Measurements from ENCODE around the gene CBARP. TPM values are rescaled to one million over a fixed set of nuclear protein-coding genes. Genes with fewer than 3 reads are reported as not detected.
A peak's percentile ranks its signal among the peaks of the same experiment; 100 is the strongest.

The CBARP gene
- total and polyA plus RNA-seq, 9 of the 15 experiments (the other 6 are each of a cell fraction or from before 2014, with no cell fraction given) = 0.03 to 8.9 (median 1.2) TPM; not detected in 1

DNA sequence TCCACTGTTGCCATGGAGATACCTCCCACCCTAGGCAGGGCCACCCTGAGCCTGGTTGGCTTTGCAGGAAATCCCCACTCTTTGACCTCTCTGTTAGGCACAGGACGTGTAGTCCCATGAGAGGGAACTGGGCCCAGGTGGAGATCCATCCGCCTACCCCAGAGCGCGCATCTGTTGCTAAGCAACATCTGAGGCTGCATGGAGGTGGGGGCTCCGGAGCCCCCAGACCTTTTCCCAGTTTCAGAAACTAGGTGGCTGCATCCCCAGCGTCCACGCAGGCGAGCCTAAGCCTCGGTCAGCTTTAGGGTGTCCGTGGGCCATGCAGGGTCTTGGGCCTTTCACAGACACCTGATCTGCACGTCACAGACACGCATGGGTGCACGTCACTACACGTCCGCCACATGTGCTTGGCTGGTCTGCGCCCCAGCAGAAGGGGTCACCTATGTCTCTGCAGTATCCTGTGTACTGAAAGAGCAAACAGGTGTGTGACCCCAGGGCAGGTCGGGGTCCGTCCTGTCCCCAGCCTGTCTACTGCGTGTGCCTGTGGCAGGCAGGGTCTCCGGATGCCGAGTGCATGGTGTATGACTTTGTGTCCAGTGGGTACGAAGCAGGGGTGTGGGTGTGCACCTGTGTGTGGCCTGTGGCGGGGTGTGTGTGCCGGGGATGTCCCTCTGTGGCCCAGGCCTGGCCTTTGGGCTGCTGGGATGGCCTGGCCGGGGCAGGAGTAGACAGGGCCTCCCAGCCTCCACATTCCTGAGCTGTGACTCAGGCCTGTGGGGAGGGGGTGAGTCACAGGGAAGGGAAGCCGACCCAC is 27.2 kb upstream of the CBARP start (continued):
- no peak; the same call in 1 of the 2 replicates for TF ChIP-seq ZNF263 (CRISPR knock-in tag; IDR thresholded peaks at IDR 0.05; ENCODE audit: borderline replicate concordance)
- TF ChIP-seq FOXJ3 (CRISPR knock-in tag; IDR thresholded peaks at IDR 0.05) = no peak
- no peak for TF ChIP-seq GABPB2 (CRISPR knock-in tag; conservative IDR thresholded peaks at IDR 0.05)
- TF ChIP-seq CBX8 (IDR thresholded peaks at IDR 0.05; ENCODE audit: borderline replicate concordance, extremely low read depth, low read depth, low read length, poor library complexity, severe bottlenecking) = no peak
- no peak for TF ChIP-seq TAL1 (IDR thresholded peaks at IDR 0.05)
- peak; percentile 69 for TF ChIP-seq ZFX (CRISPR knock-in tag; IDR thresholded peaks at IDR 0.05)
- TF ChIP-seq, protein P1, sequence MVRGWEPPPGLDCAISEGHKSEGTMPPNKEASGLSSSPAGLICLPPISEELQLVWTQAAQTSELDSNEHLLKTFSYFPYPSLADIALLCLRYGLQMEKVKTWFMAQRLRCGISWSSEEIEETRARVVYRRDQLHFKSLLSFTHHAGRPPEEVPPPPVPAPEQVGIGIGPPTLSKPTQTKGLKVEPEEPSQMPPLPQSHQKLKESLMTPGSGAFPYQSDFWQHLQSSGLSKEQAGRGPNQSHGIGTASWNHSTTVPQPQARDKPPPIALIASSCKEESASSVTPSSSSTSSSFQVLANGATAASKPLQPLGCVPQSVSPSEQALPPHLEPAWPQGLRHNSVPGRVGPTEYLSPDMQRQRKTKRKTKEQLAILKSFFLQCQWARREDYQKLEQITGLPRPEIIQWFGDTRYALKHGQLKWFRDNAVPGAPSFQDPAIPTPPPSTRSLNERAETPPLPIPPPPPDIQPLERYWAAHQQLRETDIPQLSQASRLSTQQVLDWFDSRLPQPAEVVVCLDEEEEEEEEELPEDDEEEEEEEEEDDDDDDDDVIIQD (CRISPR knock-in tag; IDR thresholded peaks at IDR 0.05) = no peak
- no peak for TF ChIP-seq FIP1L1 (IDR thresholded peaks at IDR 0.05; ENCODE audit: low read depth, low read length, poor library complexity, severe bottlenecking)
- peak; percentile 82; the same call in 1 of the 2 replicates for TF ChIP-seq DPF2 (IDR thresholded peaks at IDR 0.05)
- TF ChIP-seq PYGO2 (tag; IDR thresholded peaks at IDR 0.05) = no peak
- TF ChIP-seq, protein P2, sequence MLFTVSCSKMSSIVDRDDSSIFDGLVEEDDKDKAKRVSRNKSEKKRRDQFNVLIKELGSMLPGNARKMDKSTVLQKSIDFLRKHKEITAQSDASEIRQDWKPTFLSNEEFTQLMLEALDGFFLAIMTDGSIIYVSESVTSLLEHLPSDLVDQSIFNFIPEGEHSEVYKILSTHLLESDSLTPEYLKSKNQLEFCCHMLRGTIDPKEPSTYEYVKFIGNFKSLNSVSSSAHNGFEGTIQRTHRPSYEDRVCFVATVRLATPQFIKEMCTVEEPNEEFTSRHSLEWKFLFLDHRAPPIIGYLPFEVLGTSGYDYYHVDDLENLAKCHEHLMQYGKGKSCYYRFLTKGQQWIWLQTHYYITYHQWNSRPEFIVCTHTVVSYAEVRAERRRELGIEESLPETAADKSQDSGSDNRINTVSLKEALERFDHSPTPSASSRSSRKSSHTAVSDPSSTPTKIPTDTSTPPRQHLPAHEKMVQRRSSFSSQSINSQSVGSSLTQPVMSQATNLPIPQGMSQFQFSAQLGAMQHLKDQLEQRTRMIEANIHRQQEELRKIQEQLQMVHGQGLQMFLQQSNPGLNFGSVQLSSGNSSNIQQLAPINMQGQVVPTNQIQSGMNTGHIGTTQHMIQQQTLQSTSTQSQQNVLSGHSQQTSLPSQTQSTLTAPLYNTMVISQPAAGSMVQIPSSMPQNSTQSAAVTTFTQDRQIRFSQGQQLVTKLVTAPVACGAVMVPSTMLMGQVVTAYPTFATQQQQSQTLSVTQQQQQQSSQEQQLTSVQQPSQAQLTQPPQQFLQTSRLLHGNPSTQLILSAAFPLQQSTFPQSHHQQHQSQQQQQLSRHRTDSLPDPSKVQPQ (CRISPR knock-in tag; IDR thresholded peaks at IDR 0.05; ENCODE audit: borderline replicate concordance) = no peak
- TF ChIP-seq FOXJ2 (tag; IDR thresholded peaks at IDR 0.05) = no peak
- no peak for TF ChIP-seq YBX1 (IDR thresholded peaks at IDR 0.05)
- TF ChIP-seq PURB (CRISPR knock-in tag; IDR thresholded peaks at IDR 0.05; ENCODE audit: low read depth) = no peak
- 0 out of 2 replicates have a peak, but pooled peaks have one; percentile 18 for TF ChIP-seq CXXC5 (CRISPR knock-in tag; IDR thresholded peaks at IDR 0.05)
- no peak for TF ChIP-seq MTA3 (IDR thresholded peaks at IDR 0.05; ENCODE audit: borderline replicate concordance)
- TF ChIP-seq ZNF764 (CRISPR knock-in tag; IDR thresholded peaks at IDR 0.05; ENCODE audit: low read depth) = no peak
- no peak for TF ChIP-seq BACH1 (tag; IDR thresholded peaks at IDR 0.05)
- no peak for TF ChIP-seq RBM14 (IDR thresholded peaks at IDR 0.05; ENCODE audit: borderline replicate concordance, insufficient read depth, low read depth, low read length)
- TF ChIP-seq, protein P3, sequence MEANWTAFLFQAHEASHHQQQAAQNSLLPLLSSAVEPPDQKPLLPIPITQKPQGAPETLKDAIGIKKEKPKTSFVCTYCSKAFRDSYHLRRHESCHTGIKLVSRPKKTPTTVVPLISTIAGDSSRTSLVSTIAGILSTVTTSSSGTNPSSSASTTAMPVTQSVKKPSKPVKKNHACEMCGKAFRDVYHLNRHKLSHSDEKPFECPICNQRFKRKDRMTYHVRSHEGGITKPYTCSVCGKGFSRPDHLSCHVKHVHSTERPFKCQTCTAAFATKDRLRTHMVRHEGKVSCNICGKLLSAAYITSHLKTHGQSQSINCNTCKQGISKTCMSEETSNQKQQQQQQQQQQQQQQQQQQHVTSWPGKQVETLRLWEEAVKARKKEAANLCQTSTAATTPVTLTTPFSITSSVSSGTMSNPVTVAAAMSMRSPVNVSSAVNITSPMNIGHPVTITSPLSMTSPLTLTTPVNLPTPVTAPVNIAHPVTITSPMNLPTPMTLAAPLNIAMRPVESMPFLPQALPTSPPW (CRISPR knock-in tag; IDR thresholded peaks at IDR 0.05) = peak; percentile 55
- TF ChIP-seq PHB (CRISPR knock-in tag; IDR thresholded peaks at IDR 0.05) = no peak
- TF ChIP-seq MTF1 (CRISPR knock-in tag; IDR thresholded peaks at IDR 0.05; ENCODE audit: borderline replicate concordance) = no peak
- no peak for TF ChIP-seq TBL1XR1 (IDR thresholded peaks at IDR 0.05; ENCODE audit: low read length in 2 of 2)

Data from K562 (cell line).